Psoas muscle (tissue), 8 donors: ENCODE data around the gene PPP2R2C. TPM values are rescaled to one million over a fixed set of nuclear protein-coding genes. Genes with fewer than 3 reads are reported as not detected.

ENCODE experiments used
- ATAC-seq, 4 donors: fragments of 200-7000 bp; cut with Tn5 transposase; one replicate each; pipeline ENCODE4 v1.9.1; 2020; ENCODE audit warnings: moderate library complexity in 3 of 4, mild to moderate bottlenecking in 2 of 4
- DNase-seq, 2 donors: peaks; one replicate each; pipeline ENCODE4 v3.0.0-alpha.2; 2020
- H3K27ac ChIP-seq: fragments of 200-600 bp; one replicate; pipeline ENCODE4 v1.8.0; 2022
- H3K27me3 ChIP-seq, 3 donors: fragments of 200-600 bp in 1 of 3; one replicate each; pipeline versions ENCODE4 v1.6.1 to v1.8.0; 2013 to 2022; ENCODE audit warnings: low read length in 2 of 3, mild to moderate bottlenecking in 2 of 3, moderate library complexity in 1 of 3; ENCODE audit not compliant: insufficient read depth in 3 of 3
- H3K36me3 ChIP-seq, 2 donors: fragments of 200-600 bp in 1 of 2; one replicate each; pipeline versions ENCODE4 v1.6.1 to v1.8.0; 2013 to 2022; ENCODE audit warnings: low read depth in 1 of 2, mild to moderate bottlenecking in 1 of 2, moderate library complexity in 1 of 2; ENCODE audit not compliant: insufficient read depth in 1 of 2
- H3K4me1 ChIP-seq: fragments of 200-600 bp; one replicate; pipeline ENCODE4 v1.8.0; 2022
- H3K4me3 ChIP-seq: fragments of 200-600 bp; one replicate; pipeline ENCODE4 v1.8.0; 2022; ENCODE audit warnings: mild to moderate bottlenecking
- H3K9me3 ChIP-seq: fragments of 200-600 bp; one replicate; pipeline ENCODE4 v1.8.0; 2022
- WGBS, 3 donors: extraction: QIAGEN DNeasy Blood & Tissue Kit; methylation state at CpG; one replicate each; pipeline versions ENCODE4 v1.1.6 to v1.1.7; 2013; 5-methylcytosine and 5-hydroxymethylcytosine counted together
- intact Hi-C, 2 donors: fragments of 100-400 bp; cut with DNase I; formaldehyde crosslinking; loops; one replicate each; pipeline versions ENCODE4 v1.11.0 to v1.14.2; 2022
- polyA plus RNA-seq, 3 donors: library from polyadenylated mRNA; stranded (reverse); fragments of 200-250 nt; gene quantifications; one replicate each; pipeline ENCODE4 v1.2.3, GENCODE V29; 2013
- total RNA-seq, 4 donors: library from RNA; stranded (reverse); fragmentation: NEBNext Ultra II Directional in 2 of 4; extraction: Animal tissue kit (Norgen Biotek cat#: 25700) in 2 of 4; gene quantifications; one replicate each; pipeline versions ENCODE4 v1.2.1 to v1.2.4, GENCODE V29; 2021 to 2023
- TF ChIP-seq, protein P1 (sequence below): fragments of 200-600 bp; IDR thresholded peaks from one replicate; pipeline ENCODE4 v1.8.0; 2022; ENCODE audit warnings: antibody characterized with exemption
- donor health status: healthy with polysubstance abuse.
- donor health status: DM: no; HTN: no; CAD: no; lungs with moderate emphysema.
- donor health status: Bipolar disorder and iron deficiency.
- donor health status: healthy.
- donor health status: DM: yes; HTN: yes; CAD: no.
- donor health status: DM: no; HTN: no; CAD: no.
- donor health status: DM: no; HTN: no; CAD: no.
- donor health status: DM: yes; HTN: yes; CAD: no.

PPP2R2C gene
- total and polyA plus RNA-seq, 7 donors = 0.08 to 3.2 (median 1.2) TPM

DNA sequence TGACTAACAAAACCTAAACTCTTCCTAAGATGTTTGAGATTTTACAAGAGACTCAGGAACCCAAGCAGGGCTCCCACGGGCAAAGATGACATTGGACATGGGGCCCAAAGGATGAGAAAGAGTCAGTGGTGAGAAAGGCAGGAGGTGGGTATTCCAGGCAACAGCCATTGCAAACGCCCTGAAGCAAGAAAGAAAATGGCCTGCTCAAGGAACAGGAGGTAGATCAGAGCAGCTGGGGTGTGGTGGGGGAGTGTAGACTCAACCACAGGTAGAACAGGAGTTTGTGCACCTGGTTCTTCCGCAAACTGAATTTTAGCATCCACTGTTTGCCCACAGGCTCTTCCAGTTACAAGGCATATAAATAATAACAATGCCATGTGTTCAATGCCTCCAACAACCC is 3.3 kb downstream of the PPP2R2C start:
- ATAC-seq = no peak
- WGBS, 3 donors = 12 to 76% (median 43%) methylated on average over 3 of the region's 3 CpGs
- TF ChIP-seq, protein P1, sequence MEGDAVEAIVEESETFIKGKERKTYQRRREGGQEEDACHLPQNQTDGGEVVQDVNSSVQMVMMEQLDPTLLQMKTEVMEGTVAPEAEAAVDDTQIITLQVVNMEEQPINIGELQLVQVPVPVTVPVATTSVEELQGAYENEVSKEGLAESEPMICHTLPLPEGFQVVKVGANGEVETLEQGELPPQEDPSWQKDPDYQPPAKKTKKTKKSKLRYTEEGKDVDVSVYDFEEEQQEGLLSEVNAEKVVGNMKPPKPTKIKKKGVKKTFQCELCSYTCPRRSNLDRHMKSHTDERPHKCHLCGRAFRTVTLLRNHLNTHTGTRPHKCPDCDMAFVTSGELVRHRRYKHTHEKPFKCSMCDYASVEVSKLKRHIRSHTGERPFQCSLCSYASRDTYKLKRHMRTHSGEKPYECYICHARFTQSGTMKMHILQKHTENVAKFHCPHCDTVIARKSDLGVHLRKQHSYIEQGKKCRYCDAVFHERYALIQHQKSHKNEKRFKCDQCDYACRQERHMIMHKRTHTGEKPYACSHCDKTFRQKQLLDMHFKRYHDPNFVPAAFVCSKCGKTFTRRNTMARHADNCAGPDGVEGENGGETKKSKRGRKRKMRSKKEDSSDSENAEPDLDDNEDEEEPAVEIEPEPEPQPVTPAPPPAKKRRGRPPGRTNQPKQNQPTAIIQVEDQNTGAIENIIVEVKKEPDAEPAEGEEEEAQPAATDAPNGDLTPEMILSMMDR = no peak
- no peak for DNase-seq
- intact Hi-C loops = no loop called here
- H3K27ac ChIP-seq = no peak overlapping the region
- H3K4me3 ChIP-seq = no peak overlapping the region
- H3K27me3 ChIP-seq = peaks cover 3 to 71% (median 22%) of the 10 kb centered on the region in 3 donors
- H3K36me3 ChIP-seq = no peaks in the 10 kb centered on the region
- no peaks in the 10 kb centered on the region for H3K9me3 ChIP-seq
- no peaks in the 10 kb centered on the region for H3K4me1 ChIP-seq

- H3K36me3 ChIP-seq = no peaks in the 10 kb centered on the region
- TF ChIP-seq, protein P1 = no peak
- no peaks in the 10 kb centered on the region for H3K9me3 ChIP-seq
- no peak overlapping the region for H3K4me3 ChIP-seq
- whole genome bisulfite sequencing, 3 donors = 76 to 89% (median 81%) methylated on average over 1 of the region's 1 CpG
- intact Hi-C loops = no loop called here
- no peak overlapping the region for H3K27ac ChIP-seq
- no peak for ATAC-seq
- no peak for DNase-seq
- peaks cover 3 to 65% (median 16%) of the 10 kb centered on the region in 3 donors for H3K27me3 ChIP-seq
- H3K4me1 ChIP-seq = no peaks in the 10 kb centered on the region
Measured at GRCh38 chr4:6468376-6468775, 4.0 kb downstream of the PPP2R2C start.

- no peaks in the 10 kb centered on the region for H3K9me3 ChIP-seq
- H3K27ac ChIP-seq = no peak overlapping the region
- WGBS, 3 donors = 67 to 79% (median 73%) methylated on average over 6 of the region's 6 CpGs
- H3K36me3 ChIP-seq = no peaks in the 10 kb centered on the region
- H3K4me1 ChIP-seq = no peaks in the 10 kb centered on the region
- H3K27me3 ChIP-seq = peaks cover 3 to 57% (median 16%) of the 10 kb centered on the region in 3 donors
- DNase-seq (no peak), ATAC-seq (no peak)
- intact Hi-C loops = no loop called here
- H3K4me3 ChIP-seq = no peak overlapping the region
- TF ChIP-seq, protein P1 = no peak
Measured at GRCh38 chr4:6467600-6467999, 4.8 kb downstream of the PPP2R2C start.

DNA sequence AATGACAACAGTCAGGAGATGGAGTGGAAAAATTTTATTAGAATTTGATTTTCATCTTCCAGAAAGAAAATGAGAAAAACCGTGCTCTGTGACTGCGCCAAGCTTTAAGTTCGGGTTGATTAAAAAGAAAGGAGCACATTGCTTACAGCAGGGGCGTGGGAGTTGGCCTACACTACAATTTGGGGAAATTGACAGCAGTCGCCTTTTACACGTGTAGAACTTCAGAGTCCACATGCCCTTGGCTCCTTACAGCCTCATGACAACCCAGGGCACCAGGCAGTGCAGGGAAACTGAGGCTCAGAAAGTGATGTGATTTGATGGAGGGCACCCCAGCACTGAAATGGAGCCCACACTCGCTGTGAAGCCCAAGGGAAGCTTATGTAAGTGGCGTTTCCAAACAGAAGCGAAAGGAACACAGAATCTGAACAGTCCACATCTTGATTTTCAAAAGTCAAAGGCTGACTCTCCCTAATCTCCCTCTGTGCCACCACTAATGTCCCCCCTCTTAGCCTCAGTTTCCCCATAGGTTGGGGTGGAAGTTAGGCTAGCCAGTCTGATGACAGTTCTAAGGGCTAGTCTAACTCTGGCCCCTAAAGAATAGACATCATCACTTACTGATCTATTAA is 5.5 kb downstream of the PPP2R2C start:
- TF ChIP-seq, protein P1 = no peak
- 67 to 75% (median 70%) methylated on average over 9 of the region's 9 CpGs for WGBS, 3 donors
- no peak overlapping the region for H3K4me3 ChIP-seq
- DNase-seq = no peak
- H3K9me3 ChIP-seq = no peaks in the 10 kb centered on the region
- intact Hi-C loops = no loop called here
- H3K36me3 ChIP-seq = no peaks in the 10 kb centered on the region
- no peak overlapping the region for H3K27ac ChIP-seq
- peaks cover 3 to 59% (median 18%) of the 10 kb centered on the region in 3 donors for H3K27me3 ChIP-seq
- ATAC-seq = no peak
- no peaks in the 10 kb centered on the region for H3K4me1 ChIP-seq

GRCh38 chr4:6465955-6466354 is 6.5 kb downstream of the PPP2R2C start:
- DNase-seq (no peak), ATAC-seq (no peak)
- H3K27me3 ChIP-seq = peaks cover 3 to 55% (median 16%) of the 10 kb centered on the region in 3 donors
- no peaks in the 10 kb centered on the region for H3K36me3 ChIP-seq
- TF ChIP-seq, protein P1 = no peak
- H3K4me1 ChIP-seq = no peaks in the 10 kb centered on the region
- WGBS, 3 donors = 80 to 84% (median 81%) methylated on average over 11 of the region's 11 CpGs
- H3K4me3 ChIP-seq = no peak overlapping the region
- no peak overlapping the region for H3K27ac ChIP-seq
- H3K9me3 ChIP-seq = no peaks in the 10 kb centered on the region
- intact Hi-C loops = no loop called here
